Activated T-cell treated with anti-CD3 and anti-CD28 coated beads for 48 hours (primary cell): Measurements from ENCODE around the gene TNNI2.
"Not testable (repeated sequence)": the region's sequence is repeated elsewhere in the genome, so short reads cannot be mapped to it uniquely, and the experiment has no call there.

Experiments used
- DNase-seq: peaks from one replicate; pipeline ENCODE4 v3.0.0-alpha.2; 2020; ENCODE audit warnings: low read depth

Gene TNNI2

GRCh38 chr11:1838426-1839144, at the start of gene TNNI2:
Gene TNNI2, plus strand, starts transcription at chr11:1838981. Its CDS starts 716 bp downstream, at chr11:1839697.
- no peak for DNase-seq

- no peak for DNase-seq
Measured at GRCh38 chr11:1791912-1792311, 46.9 kb upstream of the TNNI2 start.

- no peak for DNase-seq
Measured at GRCh38 chr11:1792461-1792860, 46.3 kb upstream of the TNNI2 start.

GRCh38 chr11:1793081-1793480, 45.7 kb upstream of the TNNI2 start:
- no peak for DNase-seq

GRCh38 chr11:1796413-1797011, 42.3 kb upstream of the TNNI2 start:
- DNase-seq: no peak

- no peak for DNase-seq
Measured at GRCh38 chr11:1797391-1798125, 41.2 kb upstream of the TNNI2 start.

- no peak for DNase-seq
Measured at GRCh38 chr11:1803246-1803645, 35.5 kb upstream of the TNNI2 start.

GRCh38 chr11:1803835-1804519, 34.8 kb upstream of the TNNI2 start:
- not testable (repeated sequence) for DNase-seq

GRCh38 chr11:1805525-1805924, 33.3 kb upstream of the TNNI2 start:
- no peak for DNase-seq

GRCh38 chr11:1807264-1807995, 31.4 kb upstream of the TNNI2 start:
- DNase-seq: no peak

- no peak for DNase-seq
Measured at GRCh38 chr11:1810761-1811160, 28.0 kb upstream of the TNNI2 start.

GRCh38 chr11:1812274-1812673, 26.5 kb upstream of the TNNI2 start:
- no peak for DNase-seq

- no peak for DNase-seq
Measured at GRCh38 chr11:1812801-1813200, 26.0 kb upstream of the TNNI2 start.

GRCh38 chr11:1813356-1813755, 25.4 kb upstream of the TNNI2 start:
- not testable (repeated sequence) for DNase-seq

- DNase-seq: no peak
Measured at GRCh38 chr11:1814691-1815090, 24.1 kb upstream of the TNNI2 start.

- no peak for DNase-seq
Measured at GRCh38 chr11:1815311-1815710, 23.5 kb upstream of the TNNI2 start.

GRCh38 chr11:1815751-1816150, 23.0 kb upstream of the TNNI2 start:
- DNase-seq: no peak

GRCh38 chr11:1817000-1817399, 21.8 kb upstream of the TNNI2 start:
- DNase-seq: no peak

- DNase-seq: no peak
Measured at GRCh38 chr11:1817511-1817910, 21.3 kb upstream of the TNNI2 start.

- DNase-seq: no peak
Measured at GRCh38 chr11:1819074-1819473, 19.7 kb upstream of the TNNI2 start.

- DNase-seq: no peak
Measured at GRCh38 chr11:1820463-1821325, 18.1 kb upstream of the TNNI2 start.
